Body of pancreas (tissue), 4 donors: ENCODE measurements around the gene ITPRID1. TPM values are rescaled to one million over a fixed set of nuclear protein-coding genes. Genes with fewer than 3 reads are reported as not detected.

Experiments used
- ATAC-seq: fragments of 150-250 bp; one replicate; pipeline ENCODE4 v1.9.1; 2016
- DNase-seq, 4 donors: peaks; one replicate each; pipeline ENCODE4 v3.0.0-alpha.2; 2019
- H3K27ac ChIP-seq, 4 donors: fragments of 200-600 bp; sonication (generic); 1 replicate in 3 of 4; 2 replicates in 1 of 4; pipeline versions ENCODE4 v1.5.1 to v1.6.1; 2016 to 2019; ENCODE audit warnings: mild to moderate bottlenecking in 1 of 4, mixed read lengths in 1 of 4, moderate library complexity in 1 of 4
- H3K27me3 ChIP-seq, 2 donors: fragments of 200-600 bp; sonication (generic); one replicate each; pipeline ENCODE4 v1.6.0; 2016; ENCODE audit warnings: mild to moderate bottlenecking in 1 of 2
- H3K36me3 ChIP-seq, 2 donors: fragments of 200-600 bp; sonication (generic); replicated peaks in 1 of 2; 2 replicates each; pipeline ENCODE4 v1.5.1; 2016; ENCODE audit warnings: low read depth in 2 of 2; ENCODE audit not compliant: insufficient read depth in 1 of 2
- H3K4me1 ChIP-seq: fragments of 200-600 bp; sonication (generic); one replicate; pipeline ENCODE4 v1.6.0; 2016
- H3K4me3 ChIP-seq, 2 donors: fragments of 200-600 bp; sonication (generic); 1 replicate in 1 of 2; 2 replicates in 1 of 2; pipeline ENCODE4 v1.5.1; 2016 to 2019
- H3K9me3 ChIP-seq, 3 donors: fragments of 200-600 bp; sonication (generic); 1 replicate in 2 of 3; 2 replicates in 1 of 3; pipeline ENCODE4 v1.5.1; 2016
- POLR2A ChIP-seq, 3 donors: fragments of 450-650 bp; IDR thresholded peaks; one replicate each; pipeline ENCODE4 v1.6.1; 2016; ENCODE audit warnings: antibody characterized with exemption in 3 of 3, mild to moderate bottlenecking in 2 of 3
- WGBS, 2 donors: methylation state at CpG; one replicate each; pipeline ENCODE4 v1.1.5; 2017; 5-methylcytosine and 5-hydroxymethylcytosine counted together
- intact Hi-C: fragments of 100-400 bp; cut with DNase I; formaldehyde crosslinking; loops from one replicate; pipeline ENCODE4 v1.15.1; 2023
- total RNA-seq, 2 donors: library from RNA; depleted of rRNA; stranded (reverse); fragments of >200 nt; gene quantifications; one replicate each; pipeline ENCODE4 v1.1.0, GENCODE V29; 2016
- TF ChIP-seq, protein P1 (sequence below), 7 experiments: fragments of 450-650 bp in 4 of 7; fragments of 200-600 bp in 3 of 7; sonication (generic) in 3 of 7; IDR thresholded peaks; one replicate each; pipeline ENCODE4 v1.5.1; 2016 to 2019; ENCODE audit warnings: antibody characterized with exemption in 7 of 7

The ITPRID1 gene
- total RNA-seq, 2 donors from 2014 or later, result not detected

DNA sequence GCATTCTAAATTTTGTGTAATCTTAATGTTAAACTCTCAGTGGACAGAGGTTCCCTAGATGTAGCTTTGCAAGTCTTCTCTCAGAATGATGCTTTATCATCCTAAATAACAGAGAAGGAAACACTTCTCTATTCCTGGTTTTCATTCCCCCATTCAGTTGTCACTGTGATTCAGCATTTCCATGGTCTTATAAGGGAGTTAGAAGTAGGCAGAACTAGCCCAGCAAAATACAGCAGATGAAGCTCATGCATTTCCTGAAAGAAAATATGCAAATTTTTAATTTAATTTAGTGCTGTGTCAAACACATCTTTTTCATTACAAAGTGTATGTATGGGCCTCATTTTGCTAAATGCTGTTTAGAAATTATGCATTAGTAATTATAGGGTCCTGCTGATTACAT is 70.1 kb downstream of the ITPRID1 start:
- ATAC-seq, result no peak
- H3K9me3 ChIP-seq, result no peaks in the 10 kb centered on the region
- no peaks in the 10 kb centered on the region for H3K4me1 ChIP-seq
- no peak for TF ChIP-seq POLR2A (IDR thresholded peaks at IDR 0.05)
- TF ChIP-seq, protein P1, sequence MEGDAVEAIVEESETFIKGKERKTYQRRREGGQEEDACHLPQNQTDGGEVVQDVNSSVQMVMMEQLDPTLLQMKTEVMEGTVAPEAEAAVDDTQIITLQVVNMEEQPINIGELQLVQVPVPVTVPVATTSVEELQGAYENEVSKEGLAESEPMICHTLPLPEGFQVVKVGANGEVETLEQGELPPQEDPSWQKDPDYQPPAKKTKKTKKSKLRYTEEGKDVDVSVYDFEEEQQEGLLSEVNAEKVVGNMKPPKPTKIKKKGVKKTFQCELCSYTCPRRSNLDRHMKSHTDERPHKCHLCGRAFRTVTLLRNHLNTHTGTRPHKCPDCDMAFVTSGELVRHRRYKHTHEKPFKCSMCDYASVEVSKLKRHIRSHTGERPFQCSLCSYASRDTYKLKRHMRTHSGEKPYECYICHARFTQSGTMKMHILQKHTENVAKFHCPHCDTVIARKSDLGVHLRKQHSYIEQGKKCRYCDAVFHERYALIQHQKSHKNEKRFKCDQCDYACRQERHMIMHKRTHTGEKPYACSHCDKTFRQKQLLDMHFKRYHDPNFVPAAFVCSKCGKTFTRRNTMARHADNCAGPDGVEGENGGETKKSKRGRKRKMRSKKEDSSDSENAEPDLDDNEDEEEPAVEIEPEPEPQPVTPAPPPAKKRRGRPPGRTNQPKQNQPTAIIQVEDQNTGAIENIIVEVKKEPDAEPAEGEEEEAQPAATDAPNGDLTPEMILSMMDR (IDR thresholded peaks at IDR 0.05), result no peak
- H3K36me3 ChIP-seq, result no peaks in the 10 kb centered on the region
- no peak for DNase-seq
- no peaks in the 10 kb centered on the region for H3K27me3 ChIP-seq
- no peak overlapping the region for H3K4me3 ChIP-seq
- H3K27ac ChIP-seq, result no peak overlapping the region
- intact Hi-C loops, result no loop called here

DNA sequence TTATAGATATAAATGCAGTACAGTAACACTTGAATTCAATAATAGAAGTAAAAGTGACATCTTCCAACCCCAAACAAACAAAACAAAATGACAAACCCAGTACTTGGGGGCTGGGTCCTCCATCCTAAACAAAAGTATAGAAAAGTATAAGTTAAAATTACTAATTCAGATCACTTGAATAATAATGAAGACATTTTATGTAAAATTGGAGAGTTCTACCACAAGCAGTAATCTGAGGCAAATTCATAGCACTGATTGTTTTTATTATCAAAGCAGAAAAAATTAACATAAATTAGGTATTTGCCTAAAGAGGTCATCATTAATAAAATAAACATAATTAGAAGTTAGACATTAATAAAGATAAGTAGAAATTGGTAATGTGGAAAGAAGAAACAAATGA is 81.5 kb downstream of the ITPRID1 start:
- H3K27ac ChIP-seq, result no peak overlapping the region
- DNase-seq, result no peak
- H3K9me3 ChIP-seq, result no peaks in the 10 kb centered on the region
- TF ChIP-seq POLR2A (IDR thresholded peaks at IDR 0.05), result no peak
- TF ChIP-seq, protein P1 (IDR thresholded peaks at IDR 0.05), result no peak
- no peaks in the 10 kb centered on the region for H3K27me3 ChIP-seq
- no peak overlapping the region for H3K4me3 ChIP-seq
- H3K36me3 ChIP-seq, result no peaks in the 10 kb centered on the region
- intact Hi-C loops, result no loop called here
- no peaks in the 10 kb centered on the region for H3K4me1 ChIP-seq
- ATAC-seq, result no peak

DNA sequence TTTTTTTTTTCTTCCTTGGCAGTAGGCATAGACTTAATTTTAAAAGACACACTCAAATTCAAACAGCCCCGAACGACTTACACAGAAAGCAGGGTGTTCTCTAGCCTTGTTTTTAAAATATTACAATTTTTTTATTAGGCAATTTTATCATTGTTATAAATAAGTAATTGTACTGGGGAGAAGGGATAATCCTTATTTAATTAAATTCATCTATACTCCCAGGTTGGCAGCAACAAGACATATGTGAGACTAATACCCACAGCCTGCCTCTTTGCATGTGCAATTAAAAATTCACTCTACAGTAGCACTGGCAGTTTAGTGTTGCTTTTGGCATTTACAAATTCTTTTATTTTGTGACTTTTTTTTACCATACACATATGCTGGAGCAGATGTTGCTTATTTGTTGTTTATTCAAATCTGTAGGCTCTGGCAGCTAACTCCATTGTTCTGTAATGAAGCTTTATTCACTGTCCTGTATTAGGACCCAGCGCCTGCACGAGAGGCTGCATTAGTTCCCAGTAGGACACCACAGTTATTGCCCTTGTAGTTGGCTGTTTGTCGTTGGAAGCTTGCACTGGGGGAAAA is 88.2 kb downstream of the ITPRID1 start:
- WGBS, 2 donors, result 66 to 76% methylated on average over 5 of the region's 5 CpGs
- intact Hi-C loops, result no loop called here
- H3K27ac ChIP-seq, result no peak overlapping the region
- no peaks in the 10 kb centered on the region for H3K4me1 ChIP-seq
- no peaks in the 10 kb centered on the region for H3K36me3 ChIP-seq
- ATAC-seq (no peak), DNase-seq (no peak)
- TF ChIP-seq, protein P1 (IDR thresholded peaks at IDR 0.05), result no peak
- TF ChIP-seq POLR2A (IDR thresholded peaks at IDR 0.05), result no peak
- H3K27me3 ChIP-seq, result no peaks in the 10 kb centered on the region
- H3K9me3 ChIP-seq, result no peaks in the 10 kb centered on the region
- no peak overlapping the region for H3K4me3 ChIP-seq

DNA sequence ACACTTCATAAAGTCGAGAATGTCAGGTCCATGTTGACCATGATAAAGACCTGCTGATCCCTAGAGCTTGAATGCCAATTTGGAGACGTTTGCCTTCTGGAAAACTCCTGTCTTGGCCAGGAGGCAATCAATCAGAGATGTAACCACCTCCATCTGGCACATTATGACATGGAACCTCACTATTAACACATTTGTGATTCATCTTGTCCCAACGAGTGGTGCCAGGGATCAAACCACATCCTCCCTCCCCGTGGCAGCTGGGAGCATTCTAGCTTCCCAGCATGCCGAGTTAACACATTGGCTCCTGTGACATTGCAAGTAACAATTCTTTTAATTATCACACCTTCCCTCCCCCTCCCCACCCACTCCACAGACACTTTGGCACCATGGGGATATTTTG is 89.2 kb downstream of the ITPRID1 start:
- Histone ChIP-seq H3K4me1 (no peaks in the 10 kb centered on the region), H3K27ac (no peak overlapping the region), H3K4me3 (no peak overlapping the region), H3K9me3 (no peaks in the 10 kb centered on the region), H3K36me3 (no peaks in the 10 kb centered on the region), H3K27me3 (no peaks in the 10 kb centered on the region)
- intact Hi-C loops, result no loop called here
- DNase-seq (no peak), ATAC-seq (no peak)
- no peak for TF ChIP-seq POLR2A (IDR thresholded peaks at IDR 0.05)
- TF ChIP-seq, protein P1 (IDR thresholded peaks at IDR 0.05), result no peak
- WGBS, 2 donors, result 32 to 50% methylated on average over 5 of the region's 5 CpGs

DNA sequence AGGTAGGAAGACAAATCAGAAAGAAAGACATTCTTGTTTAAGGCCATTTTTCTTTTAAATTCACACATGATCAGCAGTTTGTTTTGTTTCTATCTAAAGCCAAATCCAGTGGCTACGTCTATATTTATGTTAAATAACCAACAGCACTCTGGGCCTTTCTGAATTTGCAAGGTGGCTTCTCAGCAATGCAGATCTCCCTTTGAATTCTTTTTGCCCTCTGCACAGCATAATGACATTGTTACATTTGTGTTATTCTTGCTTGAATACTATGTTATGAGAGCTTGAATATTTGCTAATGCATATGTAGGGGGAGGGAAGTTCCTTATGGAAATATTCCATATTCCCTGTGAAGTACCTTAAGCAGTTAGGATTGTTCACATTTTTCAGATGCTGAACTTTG is 99.7 kb downstream of the ITPRID1 start:
- no peak for TF ChIP-seq POLR2A (IDR thresholded peaks at IDR 0.05)
- TF ChIP-seq, protein P1 (IDR thresholded peaks at IDR 0.05), result no peak
- Histone ChIP-seq H3K4me3 (no peak overlapping the region), H3K27ac (no peak overlapping the region), H3K36me3 (no peaks in the 10 kb centered on the region), H3K27me3 (no peaks in the 10 kb centered on the region), H3K4me1 (no peaks in the 10 kb centered on the region), H3K9me3 (no peaks in the 10 kb centered on the region)
- ATAC-seq (no peak), DNase-seq (no peak)
- intact Hi-C loops, result no loop called here
- WGBS, 2 donors, result 63 to 68% methylated on average over 1 of the region's 1 CpG
